ENCODE measurements around the gene RGS19.

RGS19 gene

DNA sequence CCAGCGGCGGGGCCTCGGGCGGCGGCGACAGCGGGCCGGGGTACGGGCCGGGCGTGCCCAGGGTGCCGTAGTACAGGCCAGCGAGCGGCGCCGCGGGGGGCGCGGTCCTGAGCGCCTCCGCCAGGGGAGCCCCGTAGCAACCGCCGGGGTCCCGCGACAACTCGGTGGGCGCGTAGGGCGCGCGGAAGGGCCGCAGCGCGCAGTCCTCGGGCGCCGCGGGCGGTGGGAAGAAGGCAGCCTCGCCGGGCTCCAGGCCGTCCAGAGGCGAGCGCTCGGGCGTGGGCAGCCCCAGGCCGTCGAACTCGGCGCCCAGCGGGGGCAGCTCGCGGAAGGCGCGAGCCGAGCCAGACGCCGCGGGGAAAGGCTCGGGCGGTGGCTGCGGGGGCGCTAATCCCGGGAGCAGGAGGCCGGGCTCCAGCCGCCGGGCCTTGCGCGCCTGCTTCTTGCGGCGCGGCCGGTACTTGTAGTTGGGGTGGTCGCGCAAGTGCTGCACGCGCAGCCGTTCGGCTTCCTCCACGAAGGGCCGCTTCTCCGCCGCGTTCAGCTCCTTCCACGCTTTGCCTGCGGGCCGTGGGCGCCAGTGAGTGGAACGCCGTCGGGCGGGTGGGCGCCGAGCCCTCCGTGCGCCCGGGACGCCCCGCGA lies 30.8 kb downstream of the RGS19 start:
- no peak for DNase-seq (ENCODE audit: low spot score)

DNA sequence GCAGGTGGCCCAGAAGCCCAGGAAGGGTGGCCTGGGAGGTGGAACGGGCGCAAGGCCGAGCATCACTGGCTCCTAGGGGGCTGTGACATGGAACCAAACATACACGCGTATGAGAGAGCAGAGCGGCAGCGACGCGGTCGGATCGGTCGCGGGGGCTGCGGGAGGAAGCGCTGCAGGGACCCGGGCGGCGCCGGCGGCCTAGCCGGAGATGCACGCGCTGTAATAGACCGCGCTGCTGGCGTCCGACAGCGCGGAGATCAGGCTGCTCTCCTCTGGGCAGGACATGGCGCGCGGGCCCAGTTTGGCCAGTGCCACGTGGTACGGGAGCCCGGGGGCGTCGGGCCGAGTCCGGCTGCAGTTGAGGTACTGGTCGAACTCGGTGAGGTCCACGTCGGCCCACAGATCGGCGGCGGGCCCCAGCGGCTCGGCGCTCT lies 31.3 kb downstream of the RGS19 start:
- no peak for DNase-seq (ENCODE audit: low spot score)

DNA sequence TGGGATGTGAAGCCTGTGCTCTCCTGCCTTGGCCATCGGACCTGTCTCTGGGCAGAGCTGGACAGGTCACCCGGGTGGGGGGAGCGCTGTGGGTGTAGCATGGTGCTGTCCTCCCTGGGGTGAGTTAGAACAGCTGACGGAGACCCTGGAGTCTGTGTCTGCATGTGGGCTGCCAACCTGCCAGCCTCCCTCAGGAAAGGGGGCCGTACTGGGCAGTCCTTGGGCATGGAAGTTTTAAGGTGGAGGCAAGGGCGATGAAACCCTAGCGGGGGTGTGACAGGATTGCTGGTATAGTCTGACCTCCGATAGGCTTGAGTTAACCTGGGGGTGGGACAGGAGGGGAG lies 32.3 kb downstream of the RGS19 start:
- DNase-seq (ENCODE audit: low spot score), result no peak

DNA sequence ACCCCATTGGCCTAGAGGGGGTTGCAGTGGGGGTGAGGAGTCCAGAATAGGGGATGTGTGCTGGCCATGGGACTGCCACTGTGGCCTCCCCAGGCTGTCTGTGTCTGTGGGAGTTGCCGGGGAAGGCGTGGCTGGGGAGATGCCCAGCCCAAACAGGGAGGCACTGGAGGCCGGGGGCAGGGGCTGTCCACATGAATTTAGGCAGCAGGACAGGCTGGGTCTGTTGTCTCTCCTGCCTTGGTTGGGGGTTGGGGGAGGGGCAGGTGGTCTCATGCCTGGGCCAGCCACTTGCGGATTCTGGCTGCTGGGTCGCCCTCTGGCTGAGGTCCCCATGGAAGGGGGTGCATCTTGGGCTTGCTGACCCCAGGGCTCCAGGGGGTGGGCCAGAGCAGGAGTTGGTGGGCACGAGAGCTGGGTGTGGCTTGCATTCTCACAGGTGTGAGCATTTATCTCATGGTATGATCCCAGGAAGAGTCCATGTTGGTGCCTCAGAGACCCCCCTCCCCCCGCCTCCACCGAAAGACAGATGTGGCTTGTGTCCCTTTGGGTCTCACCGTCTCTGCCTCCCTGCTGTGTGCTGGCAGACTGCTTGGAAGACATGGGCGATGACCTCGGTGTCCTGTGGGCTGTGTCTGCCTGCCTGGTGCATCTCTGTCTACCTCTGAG lies 33.8 kb downstream of the RGS19 start:
- no peak for DNase-seq (ENCODE audit: low spot score)

DNA sequence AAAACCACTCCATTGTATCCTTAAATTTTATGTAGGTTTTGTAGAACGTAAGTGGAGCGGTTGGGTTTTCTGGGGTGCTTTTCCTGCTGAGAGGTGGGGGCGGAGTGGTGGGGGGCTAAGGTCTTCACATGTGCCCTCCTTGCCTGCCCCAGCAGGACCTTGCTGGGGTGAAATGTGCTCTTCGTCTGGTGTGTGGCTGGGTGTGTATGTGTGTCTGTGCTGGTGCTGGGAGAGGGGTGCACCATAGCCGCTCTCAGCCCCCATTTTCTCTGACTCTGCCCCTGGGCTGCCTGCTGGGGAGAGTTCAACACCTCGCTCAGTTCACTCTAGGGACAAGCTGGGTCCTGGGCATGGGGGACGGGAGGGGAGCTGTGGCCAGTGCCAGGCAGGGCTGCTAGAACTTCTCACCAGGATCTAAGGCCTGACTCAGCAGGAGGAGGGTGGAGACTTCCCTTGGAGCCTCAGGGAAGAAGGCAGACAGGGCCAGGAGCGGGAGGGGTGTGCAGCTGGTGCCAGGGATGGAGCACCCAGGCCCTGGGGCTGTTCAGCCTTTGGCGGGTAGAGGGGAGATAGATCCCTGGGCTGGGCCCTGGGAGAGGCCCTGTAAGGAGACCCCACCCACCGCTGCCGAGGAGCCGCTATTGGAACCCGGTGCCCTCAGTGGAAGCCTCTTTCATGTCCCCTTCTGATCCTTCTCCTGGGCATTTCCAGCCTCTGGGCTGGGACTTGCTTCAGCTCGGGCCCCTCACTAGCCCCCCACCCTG lies 34.7 kb downstream of the RGS19 start:
- no peak for DNase-seq (ENCODE audit: low spot score)

DNA sequence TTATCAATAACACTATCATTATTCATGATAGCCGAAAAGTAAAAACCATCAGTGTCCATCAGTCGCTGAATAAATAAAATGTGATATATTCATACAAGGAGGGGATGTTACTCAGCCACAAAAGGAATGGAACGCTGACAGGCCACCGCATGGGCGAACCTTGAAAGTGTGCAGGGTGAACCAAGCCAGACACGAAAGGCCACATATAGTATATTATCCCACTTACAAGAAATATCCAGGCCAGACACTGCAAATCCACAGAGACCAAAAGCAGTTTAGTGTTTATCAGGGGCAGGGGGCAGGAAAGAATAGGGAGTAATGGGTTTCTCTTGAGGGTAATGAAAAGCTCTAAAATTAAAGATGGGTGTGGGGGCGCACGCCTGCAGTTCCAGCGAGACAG lies 35.5 kb downstream of the RGS19 start:
- DNase-seq (ENCODE audit: low spot score), result no peak

DNA sequence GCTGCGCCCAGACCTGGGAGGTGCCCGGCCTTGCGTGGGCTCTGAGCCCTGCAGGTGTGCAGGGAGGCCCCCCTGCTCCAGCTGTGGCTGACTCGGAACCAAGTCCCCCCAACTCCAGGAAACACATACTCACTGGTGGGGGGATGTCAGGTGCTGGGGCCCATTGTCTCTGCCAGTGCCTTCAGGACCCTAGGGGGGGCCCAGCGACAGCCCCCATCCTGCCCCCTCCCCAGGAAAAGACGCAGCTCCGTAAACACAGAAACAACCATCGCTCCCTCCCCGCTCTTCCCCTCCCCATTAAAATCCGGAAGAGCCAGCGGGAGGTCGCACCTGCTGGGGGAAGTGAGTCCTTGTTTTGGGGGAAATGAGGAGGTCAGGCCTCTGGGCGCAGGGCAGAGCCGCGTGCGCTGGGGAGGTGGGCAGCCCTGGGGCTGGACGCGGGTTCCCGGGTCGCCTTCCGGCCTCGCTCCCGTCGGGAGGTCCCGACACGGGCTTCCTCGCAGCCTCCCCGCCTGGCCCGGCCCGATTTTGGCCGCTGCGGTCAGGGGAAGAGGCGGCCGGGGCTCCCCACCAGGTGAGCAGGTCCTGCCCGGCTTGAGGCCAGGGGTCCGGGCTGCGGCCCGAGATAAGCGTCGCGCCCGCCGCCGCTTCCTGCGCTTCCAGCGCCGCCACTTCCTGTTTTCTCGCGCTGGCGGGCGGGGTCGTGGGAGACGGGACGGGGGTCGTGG lies 37.1 kb downstream of the RGS19 start:
- DNase-seq (ENCODE audit: low spot score), result no peak

DNA sequence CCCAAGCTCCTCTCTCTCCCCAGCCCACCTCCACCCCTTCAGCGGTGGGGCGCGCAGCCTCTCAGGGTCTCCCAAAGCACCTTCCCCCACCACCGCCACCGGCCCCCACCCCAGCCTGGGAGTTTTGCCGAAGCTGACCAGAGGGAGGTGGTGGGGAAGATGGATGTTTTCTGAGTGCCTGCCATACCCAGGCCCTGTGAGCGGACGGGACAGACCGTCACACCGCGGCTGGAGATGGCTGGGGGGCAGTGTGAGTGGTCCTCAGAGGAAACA lies 37.6 kb downstream of the RGS19 start:
- no peak for DNase-seq (ENCODE audit: low spot score)

DNA sequence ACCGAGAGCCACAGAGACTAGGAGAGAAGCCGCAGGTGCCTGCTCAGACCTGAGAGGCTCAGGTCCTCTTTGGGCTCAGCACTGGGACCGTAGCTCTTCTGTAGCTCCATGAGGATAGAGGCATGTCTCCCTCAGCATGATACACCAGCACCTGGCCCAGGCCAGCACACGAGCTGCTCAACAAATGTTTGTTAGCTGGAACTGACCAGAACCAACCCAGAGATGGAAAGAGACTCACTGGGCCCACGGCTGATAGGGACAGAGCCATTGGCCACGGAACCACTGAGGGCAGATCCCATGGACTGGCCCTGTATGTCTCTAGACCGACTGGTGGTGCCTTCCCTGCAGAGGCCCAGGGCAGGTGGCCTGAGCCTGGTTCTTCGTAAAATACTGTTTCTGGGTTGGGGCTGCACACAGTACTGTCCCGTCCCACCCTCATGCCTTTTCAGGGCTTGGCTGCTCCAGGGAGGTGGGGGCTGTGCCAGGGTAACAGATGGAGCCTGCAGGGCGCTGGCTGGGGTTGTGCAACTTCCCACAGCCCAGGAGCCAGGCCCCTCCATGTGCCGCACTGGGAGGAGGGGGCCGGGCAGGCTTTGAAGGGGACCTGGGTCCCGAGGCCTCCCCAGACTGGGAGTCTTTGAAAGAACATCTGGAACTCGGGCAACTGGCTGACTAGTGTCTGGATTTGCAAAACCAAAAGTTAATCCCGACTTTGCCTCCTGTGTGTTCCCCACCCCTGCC lies 38.1 kb downstream of the RGS19 start:
- DNase-seq (ENCODE audit: low spot score), result no peak

DNA sequence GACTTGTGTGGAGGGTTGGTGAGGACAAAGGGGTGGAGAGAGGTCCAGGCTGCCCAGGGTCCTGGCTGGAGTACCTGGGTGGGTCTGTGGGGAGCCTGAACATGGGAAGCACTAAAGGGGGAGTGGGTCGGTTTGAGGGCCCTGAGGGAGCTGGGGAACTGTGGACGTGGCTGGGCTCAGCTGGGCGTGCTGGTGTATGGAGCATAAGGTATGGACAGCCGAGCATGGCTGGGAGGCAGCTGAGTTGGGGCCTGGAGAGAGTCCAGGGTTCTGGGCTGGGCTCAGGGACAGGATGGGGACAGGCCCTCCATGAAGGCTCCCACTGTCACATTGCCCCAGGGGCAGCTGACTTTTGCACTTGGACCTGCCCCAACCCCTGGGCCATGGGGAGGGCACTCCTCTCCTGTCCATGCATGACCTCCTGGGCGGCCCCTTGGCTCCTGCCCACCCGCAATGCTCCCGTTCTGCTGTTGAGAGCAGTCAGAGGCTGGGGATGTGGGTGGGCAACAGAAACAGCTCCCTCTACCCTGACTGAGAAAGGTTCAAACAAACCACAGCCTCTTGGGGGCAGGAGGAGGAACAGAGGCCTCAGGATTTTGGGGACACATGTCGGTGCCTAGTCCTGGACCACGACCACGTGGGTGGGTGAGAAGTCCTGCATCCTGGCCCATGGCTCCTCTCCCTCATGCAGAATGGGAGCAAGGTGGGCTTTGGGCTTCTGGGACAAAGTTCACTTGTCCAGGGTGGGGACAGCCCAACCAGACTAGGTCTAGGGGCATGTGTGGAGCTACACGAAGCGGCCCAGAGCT lies 38.9 kb downstream of the RGS19 start:
- DNase-seq (ENCODE audit: low spot score), result no peak

DNA sequence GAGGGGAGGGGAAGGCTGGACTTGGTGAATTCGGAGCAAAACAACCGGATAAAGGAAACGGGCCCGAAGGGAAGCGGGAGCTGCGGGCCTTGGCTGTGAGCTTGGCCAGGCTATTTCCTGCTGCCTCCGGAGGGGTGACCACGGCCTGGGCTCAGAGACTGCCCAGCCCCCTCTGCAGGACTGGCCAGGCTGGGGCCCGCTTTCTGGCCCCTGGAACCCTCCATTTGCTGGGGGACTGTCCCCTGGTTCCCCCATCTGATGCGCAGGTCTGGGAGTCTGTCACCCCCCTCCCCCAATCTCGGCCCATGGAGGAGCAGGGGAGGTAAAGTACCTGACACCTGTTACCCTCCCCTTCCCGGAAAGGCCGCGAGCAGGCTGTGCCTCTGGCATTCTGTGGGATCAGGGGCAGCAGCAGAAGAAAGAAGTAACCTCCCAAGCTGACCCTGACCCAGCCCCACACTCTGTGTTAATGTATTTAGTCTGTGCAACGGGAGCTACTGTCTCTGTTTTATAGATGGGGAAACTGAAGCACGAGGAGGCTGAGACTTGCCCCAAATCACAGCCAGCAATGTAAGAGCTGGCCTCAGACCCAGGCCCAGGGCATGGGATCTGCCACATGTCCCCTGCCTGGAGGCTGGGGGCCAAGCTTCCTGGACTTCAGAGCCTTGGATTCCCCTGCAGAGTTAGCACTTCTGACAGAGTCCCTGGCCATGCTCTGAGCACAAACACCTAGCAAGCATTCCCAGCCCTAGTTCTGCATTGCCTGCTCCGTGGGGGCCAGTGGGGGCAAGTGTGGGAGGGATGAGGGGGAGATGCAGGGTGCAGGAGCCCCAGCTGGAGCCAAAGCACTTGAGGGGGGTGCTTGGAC lies 39.8 kb downstream of the RGS19 start:
- no peak for DNase-seq (ENCODE audit: low spot score)

DNA sequence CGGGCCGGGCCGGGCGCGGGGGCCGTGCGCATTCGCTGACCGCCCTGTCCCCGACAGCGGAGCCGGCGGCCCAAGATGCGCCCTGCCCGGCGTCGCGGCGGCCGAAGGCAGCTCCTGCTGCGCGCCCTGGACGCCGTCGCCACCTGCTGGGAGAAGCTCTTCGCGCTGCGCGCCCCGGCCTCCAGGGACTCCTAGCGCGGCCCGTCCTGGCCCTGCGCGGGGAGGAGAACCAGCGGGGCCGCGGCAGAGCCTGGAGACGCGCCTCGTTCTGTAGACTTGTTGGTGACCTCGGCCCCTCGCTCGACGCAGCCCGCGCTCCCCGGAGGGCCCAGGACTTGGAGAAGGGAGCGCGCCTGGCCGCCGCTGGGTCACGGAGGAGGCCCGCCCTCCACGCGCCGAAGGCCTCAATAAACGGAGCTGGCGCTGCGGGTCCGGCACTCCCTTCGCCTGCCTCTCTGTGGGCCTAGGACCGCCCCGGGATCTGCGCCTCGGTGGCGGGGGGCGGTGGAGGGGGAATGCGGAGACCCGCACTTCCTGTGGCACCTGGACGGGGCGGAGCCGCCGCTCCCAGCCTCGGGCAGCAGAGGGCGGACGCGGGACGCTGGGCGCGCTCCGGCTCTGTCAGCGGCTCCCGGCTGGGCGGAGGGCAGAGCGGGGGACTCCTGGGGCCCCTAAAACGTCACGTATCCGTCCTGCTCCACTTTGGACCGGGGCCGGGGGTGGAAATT lies 40.6 kb downstream of the RGS19 start:
- peak; percentile 98 for DNase-seq (ENCODE audit: low spot score)

DNA sequence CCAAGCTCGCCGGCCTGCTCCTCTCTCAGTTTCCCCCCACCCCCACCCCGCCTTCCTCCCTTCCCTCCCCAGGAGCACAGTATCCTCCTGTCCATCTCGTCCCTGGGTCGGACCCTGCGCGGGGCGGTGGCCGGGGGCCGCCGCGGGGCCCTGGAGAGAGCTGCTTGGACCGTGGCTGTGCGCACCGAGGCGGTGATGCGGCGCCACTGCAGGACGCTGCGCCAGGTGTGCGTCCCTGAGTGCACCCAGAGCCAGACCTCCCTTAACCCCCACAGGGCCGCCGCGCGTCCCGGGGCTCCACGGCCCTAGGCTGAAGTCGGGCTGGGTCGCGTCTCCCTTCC lies 41.1 kb downstream of the RGS19 start:
- peak; percentile 85 for DNase-seq (ENCODE audit: low spot score)

DNA sequence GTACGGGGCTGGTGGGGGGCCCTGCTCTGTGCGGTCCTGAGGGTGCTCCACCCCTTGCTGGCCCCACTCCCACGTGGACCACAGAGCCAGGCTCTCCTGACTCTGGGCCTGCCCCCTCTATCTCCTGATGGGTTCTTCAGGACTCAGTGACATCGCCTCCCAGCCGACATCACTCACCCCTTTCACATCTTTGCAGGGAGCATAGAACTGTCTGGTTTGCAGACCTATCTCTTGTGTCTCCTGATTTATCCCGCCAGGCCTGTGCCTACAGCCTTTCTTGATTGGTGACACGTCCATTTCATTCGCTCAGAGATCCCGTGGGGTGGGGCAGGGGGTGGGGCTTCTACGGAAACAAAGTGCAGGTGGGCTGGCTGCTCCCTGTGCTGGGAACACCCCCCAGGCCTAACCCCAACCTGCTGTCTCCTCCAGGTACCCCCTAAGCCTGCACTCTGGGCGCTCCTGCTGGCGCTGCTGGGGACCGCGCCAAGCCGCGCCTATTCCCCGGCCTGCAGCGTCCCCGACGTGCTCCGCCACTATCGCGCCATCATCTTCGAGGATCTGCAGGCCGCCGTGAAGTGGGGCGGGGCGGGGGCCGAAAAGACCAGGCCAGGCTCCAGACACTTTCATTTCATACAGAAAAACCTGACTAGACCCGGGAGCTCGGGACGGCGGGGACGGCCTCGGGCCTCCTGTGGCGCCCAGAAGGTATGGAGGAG lies 41.7 kb downstream of the RGS19 start:
- no peak for DNase-seq (ENCODE audit: low spot score)

DNA sequence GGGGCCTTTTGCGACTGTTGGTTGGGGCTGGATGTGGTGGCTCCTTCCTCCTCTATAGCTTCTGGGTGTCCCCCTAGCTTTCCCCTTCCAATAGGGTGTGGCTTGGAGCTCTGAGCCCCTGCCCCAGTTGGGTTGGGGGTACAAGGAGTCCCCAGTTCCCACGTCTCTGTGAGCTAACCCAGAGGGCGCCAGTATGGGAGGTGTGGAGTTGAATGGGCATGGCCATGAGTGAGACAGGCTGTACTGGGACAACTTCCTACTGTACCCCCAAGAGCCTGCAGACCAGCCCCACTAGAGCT lies 42.2 kb downstream of the RGS19 start:
- DNase-seq (ENCODE audit: low spot score), result no peak

DNA sequence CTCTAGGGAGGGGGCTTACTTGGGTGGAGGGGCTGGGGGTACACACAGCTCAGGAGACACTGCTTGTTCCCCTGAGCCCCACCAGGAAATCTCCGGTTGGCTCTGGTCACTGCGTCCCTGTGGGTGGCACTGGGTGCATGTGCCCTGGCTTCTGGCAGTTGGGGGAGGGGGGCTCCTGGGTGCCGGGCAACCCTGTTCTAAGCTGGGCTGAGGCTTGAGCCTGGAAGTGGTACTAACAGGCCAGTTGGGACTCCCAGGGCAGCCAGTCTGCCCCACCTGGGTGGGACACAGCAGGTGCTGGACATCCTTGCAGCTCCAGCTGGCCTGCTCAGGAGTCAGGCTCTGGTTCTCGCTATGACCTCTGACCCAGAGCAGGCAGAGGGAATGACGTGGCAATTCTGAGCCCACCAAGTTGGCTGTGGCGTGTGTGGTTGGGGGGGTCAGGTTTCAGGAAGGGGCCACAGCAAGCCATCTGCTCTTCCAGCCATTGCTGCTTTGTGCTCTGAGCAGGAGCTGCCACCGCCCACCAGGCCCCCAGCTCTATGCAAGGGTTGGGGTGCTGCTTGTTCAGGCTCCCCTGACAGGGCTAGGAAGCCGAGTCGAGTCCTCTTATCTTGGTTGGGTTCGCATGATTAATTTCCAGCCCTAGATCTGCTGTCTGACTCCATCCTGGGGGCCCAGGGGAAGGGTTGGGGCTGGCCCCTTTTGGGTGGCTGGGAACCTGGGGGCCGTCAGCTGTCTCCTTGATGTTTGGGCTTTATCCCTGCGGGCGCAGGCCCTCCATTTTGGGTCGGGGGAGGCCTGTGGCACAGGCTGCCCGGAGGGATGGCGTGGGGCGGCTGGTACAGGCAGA lies 42.7 kb downstream of the RGS19 start:
- DNase-seq (ENCODE audit: low spot score), result no peak

DNA sequence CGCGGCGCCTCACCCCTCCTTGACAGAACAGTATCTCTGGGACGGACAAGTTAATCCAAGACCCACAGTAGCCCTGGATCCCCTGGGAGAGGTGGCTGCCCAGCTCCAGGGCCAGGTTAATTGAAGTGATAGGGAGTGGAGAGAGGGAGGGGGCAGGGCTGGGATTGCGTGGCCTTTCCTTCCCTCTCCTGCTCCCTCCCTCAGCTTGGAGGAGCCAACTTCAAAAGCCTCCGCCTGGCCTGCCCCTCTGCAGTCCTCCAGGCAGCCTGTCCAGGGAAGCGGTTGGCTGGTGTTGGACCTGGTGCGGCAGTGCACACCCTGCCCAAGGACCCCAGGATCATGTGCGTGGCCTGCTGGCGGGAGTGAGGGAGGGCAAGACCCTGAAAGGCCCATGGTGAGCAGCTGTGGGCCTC lies 43.4 kb downstream of the RGS19 start, which contains the start of gene C20orf204:
C20orf204 (plus strand) TSS at position 250 of the 413 bp plus-strand sequence; CDS start at position 392, 142 bp downstream.
- no peak for DNase-seq (ENCODE audit: low spot score)

Measured in HuH-7.5 (cell line).